Activated CD4-positive, alpha-beta T cell treated with anti-CD3 and anti-CD28 coated beads, Interleukin-2, amount 10 ng/mL, durations not matched to agents 24 days and 14 days (primary cell): ENCODE results near the gene RPL14. TPM values are rescaled to one million over a fixed set of nuclear protein-coding genes. Genes with fewer than 3 reads are reported as not detected.

ENCODE experiments used
- DNase-seq: peaks from one replicate; pipeline ENCODE4 v3.0.0; 2022
- H3K27ac Mint-ChIP-seq: one replicate; pipeline ENCODE4 v1.8.0; 2022; ENCODE audit warnings: mild to moderate bottlenecking, mixed read lengths
- H3K27me3 Mint-ChIP-seq: one replicate; pipeline ENCODE4 v1.8.0; 2022; ENCODE audit warnings: mixed read lengths
- H3K36me3 Mint-ChIP-seq: one replicate; pipeline ENCODE4 v1.8.0; 2022; ENCODE audit warnings: low read depth, mild to moderate bottlenecking, mixed read lengths
- H3K4me1 Mint-ChIP-seq: one replicate; pipeline ENCODE4 v1.8.0; 2021; ENCODE audit warnings: mixed read lengths
- H3K4me3 Mint-ChIP-seq: one replicate; pipeline ENCODE4 v1.8.0; 2022; ENCODE audit warnings: mild to moderate bottlenecking, moderate library complexity, mixed read lengths
- H3K9me3 Mint-ChIP-seq: one replicate; pipeline ENCODE4 v1.8.0; 2021; ENCODE audit warnings: mixed read lengths
- intact Hi-C: fragments of 100-400 bp; cut with micrococcal nuclease; formaldehyde crosslinking; loops from one replicate; pipeline ENCODE4 v1.15.1; 2023
- total RNA-seq: library from RNA; stranded (reverse); gene quantifications from 2 replicates; pipeline ENCODE4 v1.2.3, GENCODE V29; 2022

Gene RPL14
- total RNA-seq, 1 donor from 2014 or later, result 2,598 TPM

GRCh38 chr3:40470701-40471100, 13.6 kb downstream of the RPL14 start:
- no peaks in the 10 kb centered on the region for H3K4me1 Mint-ChIP-seq
- intact Hi-C loops, result no loop called here

GRCh38 chr3:40476478-40477470, 19.6 kb downstream of the RPL14 start, which contains the start of gene ZNF619:
ZNF619 (plus strand) TSS chr3:40477122; CDS start chr3:40477980, 858 bp downstream.
- peak; percentile 89 for DNase-seq
- H3K36me3 Mint-ChIP-seq, result peaks cover 25% of the 10 kb centered on the region
- H3K27ac Mint-ChIP-seq, result peak within 1 kb of the TSS; percentile 83
- H3K27me3 Mint-ChIP-seq, result peaks cover 5% of the 10 kb centered on the region
- peaks cover 20% of the 10 kb centered on the region for H3K4me1 Mint-ChIP-seq
- intact Hi-C loops, result loop anchor here (1.0 to 2.0 kb wide), 3 partner anchors 23 to 48 kb away; partner anchors contain the start of genes ZNF620 and ZNF621
- H3K4me3 Mint-ChIP-seq, result peak within 1 kb of the TSS; percentile 89
- H3K9me3 Mint-ChIP-seq, result no peaks in the 10 kb centered on the region

More at GRCh38 chr3:40470701-40471100, 13.6 kb downstream of the RPL14 start:
- DNase-seq, result no peak
- peaks cover 5% of the 10 kb centered on the region for H3K27me3 Mint-ChIP-seq
- peaks cover 14% of the 10 kb centered on the region for H3K36me3 Mint-ChIP-seq
- no peak overlapping the region for H3K27ac Mint-ChIP-seq
- H3K4me3 Mint-ChIP-seq, result no peak overlapping the region
- H3K9me3 Mint-ChIP-seq, result no peaks in the 10 kb centered on the region

GRCh38 chr3:40477666-40478065, 20.5 kb downstream of the RPL14 start:
- Mint-ChIP-seq H3K4me3 (peak overlapping the region; percentile 89), H3K27me3 (peaks cover 5% of the 10 kb centered on the region), H3K36me3 (peaks cover 30% of the 10 kb centered on the region), H3K4me1 (peaks cover 27% of the 10 kb centered on the region), H3K9me3 (no peaks in the 10 kb centered on the region), H3K27ac (peak overlapping the region; percentile 83)
- intact Hi-C loops, result loop anchor here (1.0 to 2.0 kb wide), 3 partner anchors 24 to 47 kb away; partner anchors contain the start of genes ZNF620 and ZNF621
- DNase-seq, result no peak

GRCh38 chr3:40487172-40487571, 30.0 kb downstream of the RPL14 start:
- Mint-ChIP-seq H3K4me1 (peaks cover 6% of the 10 kb centered on the region), H3K9me3 (peaks cover 25% of the 10 kb centered on the region), H3K36me3 (peaks cover 64% of the 10 kb centered on the region), H3K27ac (no peak overlapping the region), H3K4me3 (no peak overlapping the region), H3K27me3 (no peaks in the 10 kb centered on the region)
- intact Hi-C loops, result no loop called here
- no peak for DNase-seq

GRCh38 chr3:40490916-40491315, 33.8 kb downstream of the RPL14 start:
- Mint-ChIP-seq H3K36me3 (peaks cover 40% of the 10 kb centered on the region), H3K27ac (no peak overlapping the region), H3K4me1 (no peaks in the 10 kb centered on the region), H3K9me3 (peaks cover 24% of the 10 kb centered on the region), H3K4me3 (no peak overlapping the region), H3K27me3 (no peaks in the 10 kb centered on the region)
- DNase-seq, result no peak
- intact Hi-C loops, result no loop called here

- intact Hi-C loops, result no loop called here
- peaks cover 5% of the 10 kb centered on the region for H3K9me3 Mint-ChIP-seq
- H3K36me3 Mint-ChIP-seq, result peaks cover 10% of the 10 kb centered on the region
- no peaks in the 10 kb centered on the region for H3K27me3 Mint-ChIP-seq
- no peak for DNase-seq
- no peak overlapping the region for H3K4me3 Mint-ChIP-seq
- H3K4me1 Mint-ChIP-seq, result no peaks in the 10 kb centered on the region
- no peak overlapping the region for H3K27ac Mint-ChIP-seq
These were observed 37.6 kb downstream of the RPL14 start for GRCh38 chr3:40494698-40495097.

GRCh38 chr3:40497288-40497687, 40.1 kb downstream of the RPL14 start:
- Mint-ChIP-seq H3K27me3 (peaks cover 2% of the 10 kb centered on the region), H3K4me1 (no peaks in the 10 kb centered on the region), H3K27ac (no peak overlapping the region), H3K4me3 (no peak overlapping the region), H3K36me3 (no peaks in the 10 kb centered on the region), H3K9me3 (no peaks in the 10 kb centered on the region)
- intact Hi-C loops, result no loop called here
- no peak for DNase-seq

GRCh38 chr3:40499952-40500351, 42.8 kb downstream of the RPL14 start:
- Mint-ChIP-seq H3K36me3 (peaks cover 2% of the 10 kb centered on the region), H3K9me3 (no peaks in the 10 kb centered on the region), H3K27ac (no peak overlapping the region), H3K4me1 (peaks cover 5% of the 10 kb centered on the region), H3K4me3 (no peak overlapping the region), H3K27me3 (peaks cover 3% of the 10 kb centered on the region)
- intact Hi-C loops, result no loop called here
- no peak for DNase-seq

- peaks cover 15% of the 10 kb centered on the region for H3K4me1 Mint-ChIP-seq
- peaks cover 2% of the 10 kb centered on the region for H3K36me3 Mint-ChIP-seq
- peaks cover 3% of the 10 kb centered on the region for H3K27me3 Mint-ChIP-seq
- no peak overlapping the region for H3K4me3 Mint-ChIP-seq
- DNase-seq, result no peak
- H3K27ac Mint-ChIP-seq, result no peak overlapping the region
- no peaks in the 10 kb centered on the region for H3K9me3 Mint-ChIP-seq
- intact Hi-C loops, result no loop called here
These were observed 44.9 kb downstream of the RPL14 start for GRCh38 chr3:40502034-40502433.

- Mint-ChIP-seq H3K27ac (peak overlapping the region; percentile 67), H3K9me3 (no peaks in the 10 kb centered on the region)
- DNase-seq, result no peak
These were observed 47.7 kb downstream of the RPL14 start for GRCh38 chr3:40504636-40505430.

GRCh38 chr3:40505599-40506462, 48.7 kb downstream of the RPL14 start, which contains the start of gene ZNF620:
ZNF620 (plus strand) TSS chr3:40506039; CDS start chr3:40506353, 314 bp downstream.
- Mint-ChIP-seq H3K4me1 (peaks cover 17% of the 10 kb centered on the region), H3K9me3 (no peaks in the 10 kb centered on the region), H3K36me3 (peaks cover 18% of the 10 kb centered on the region), H3K27ac (peak within 1 kb of the TSS; percentile 82), H3K27me3 (peaks cover 2% of the 10 kb centered on the region), H3K4me3 (peak within 1 kb of the TSS; percentile 94)
- peak; percentile 82 for DNase-seq
- intact Hi-C loops, result loop anchor here (2.0 kb wide), 3 partner anchors 19 to 53 kb away; partner anchors contain the start of genes ZNF619 and ZNF621

More at GRCh38 chr3:40504636-40505430, 47.7 kb downstream of the RPL14 start:
- Mint-ChIP-seq H3K4me1 (peaks cover 17% of the 10 kb centered on the region), H3K36me3 (peaks cover 11% of the 10 kb centered on the region), H3K4me3 (peak overlapping the region; percentile 94), H3K27me3 (peaks cover 3% of the 10 kb centered on the region)
- intact Hi-C loops, result loop anchor here (2.0 kb wide), 1 partner anchor 20 kb away; the partner anchor contains the start of gene ZNF621

- Mint-ChIP-seq H3K9me3 (no peaks in the 10 kb centered on the region), H3K36me3 (peaks cover 36% of the 10 kb centered on the region), H3K27ac (no peak overlapping the region), H3K4me1 (peaks cover 7% of the 10 kb centered on the region), H3K4me3 (no peak overlapping the region), H3K27me3 (no peaks in the 10 kb centered on the region)
- DNase-seq, result no peak
- intact Hi-C loops, result no loop called here
These were observed 54.0 kb downstream of the RPL14 start for GRCh38 chr3:40511031-40511718.
